HL-60 (cell line): ENCODE measurements around the gene FOXE3.

ENCODE experiments used
- CTCF ChIP-seq: IDR thresholded peaks from one replicate; pipeline ENCODE4 v1.5.1; 2011; ENCODE audit warnings: low read length, control low read depth, inconsistent platforms; ENCODE audit not compliant: insufficient read depth
- GABPA ChIP-seq: IDR thresholded peaks from 2 replicates; pipeline ENCODE4 v1.6.1; 2012; ENCODE audit warnings: low read depth
- POLR2AphosphoS5 ChIP-seq: IDR thresholded peaks from 2 replicates; pipeline ENCODE4 v1.6.1; 2012; ENCODE audit warnings: low read depth
- REST ChIP-seq: IDR thresholded peaks from 2 replicates; pipeline ENCODE4 v1.6.1; 2012; ENCODE audit warnings: low read depth; ENCODE audit not compliant: insufficient replicate concordance

GRCh38 chr1:47382399-47382983 is 33.6 kb upstream of the FOXE3 start:
- no peak for TF ChIP-seq GABPA
- TF ChIP-seq CTCF, result no peak
- TF ChIP-seq REST, result no peak
- TF ChIP-seq POLR2AphosphoS5, result no peak
